SIG-M5 (cell line): ENCODE measurements around the gene PER3.

Experiments used
- DNase-seq: peaks from one replicate; lab custom pipeline; 2025; lab: John Stamatoyannopoulos, UW

Gene PER3

GRCh38 chr1:7783826-7784491 lies at the start of gene PER3:
TSS of gene PER3 (plus strand) at chr1:7784291. CDS start at chr1:7784878, 587 bp downstream.
- DNase-seq = no peak

- no peak for DNase-seq
Observed at GRCh38 chr1:7738044-7738443, 46.0 kb upstream of the PER3 start.

- no peak for DNase-seq
Observed at GRCh38 chr1:7743346-7743745, 40.7 kb upstream of the PER3 start.

GRCh38 chr1:7744882-7745281 lies 39.2 kb upstream of the PER3 start:
- DNase-seq = no peak

GRCh38 chr1:7745783-7746182 lies 38.3 kb upstream of the PER3 start:
- no peak for DNase-seq

GRCh38 chr1:7747605-7748004 lies 36.5 kb upstream of the PER3 start:
- no peak for DNase-seq

GRCh38 chr1:7749126-7749525 lies 35.0 kb upstream of the PER3 start:
- DNase-seq = no peak

- no peak for DNase-seq
Observed at GRCh38 chr1:7751174-7751573, 32.9 kb upstream of the PER3 start.

GRCh38 chr1:7752512-7753417 lies 31.3 kb upstream of the PER3 start:
- DNase-seq = no peak

- no peak for DNase-seq
Observed at GRCh38 chr1:7753641-7754040, 30.4 kb upstream of the PER3 start.

GRCh38 chr1:7754234-7754633 lies 29.9 kb upstream of the PER3 start:
- no peak for DNase-seq

- no peak for DNase-seq
Observed at GRCh38 chr1:7755448-7755847, 28.6 kb upstream of the PER3 start.

- no peak for DNase-seq
Observed at GRCh38 chr1:7760245-7760644, 23.8 kb upstream of the PER3 start.

GRCh38 chr1:7761103-7761502 lies 23.0 kb upstream of the PER3 start:
- DNase-seq = no peak

- DNase-seq = no peak
Observed at GRCh38 chr1:7767176-7767575, 16.9 kb upstream of the PER3 start.

- no peak for DNase-seq
Observed at GRCh38 chr1:7768583-7768982, 15.5 kb upstream of the PER3 start.

GRCh38 chr1:7769673-7770412 lies 14.2 kb upstream of the PER3 start:
- DNase-seq = no peak

- no peak for DNase-seq
Observed at GRCh38 chr1:7770669-7770996, 13.5 kb upstream of the PER3 start.

- DNase-seq = no peak
Observed at GRCh38 chr1:7770997-7771822, 12.9 kb upstream of the PER3 start, which contains the start of gene VAMP3. TSS of gene VAMP3 (plus strand) at chr1:7771296. CDS start at chr1:7771384, 88 bp downstream.

- DNase-seq = no peak
Observed at GRCh38 chr1:7771823-7772299, 12.2 kb upstream of the PER3 start.

GRCh38 chr1:7777591-7777990 lies 6.5 kb upstream of the PER3 start:
- no peak for DNase-seq
